HepG2 (cell line): ENCODE data around the gene SLC13A5. TPM values are rescaled to one million over a fixed set of nuclear protein-coding genes. Genes with fewer than 3 reads are reported as not detected.

Experiments
- ATAC-seq: fragments of 200-7000 bp; cut with Tn5 transposase; 3 replicates; pipeline ENCODE4 v1.9.1; 2020; ENCODE audit warnings: mild to moderate bottlenecking, moderate library complexity
- BruUV-seq: library from RNA; stranded (reverse); fragments of 400-500 nt; replicated peaks from 2 replicates; lab custom pipeline; 2021; lab: Mats Ljungman, UMichigan
- CTCF ChIA-PET: fragments of 300-600 bp; formaldehyde crosslinking; extraction: SDS; loops from one replicate; lab custom pipeline; 2021; ENCODE audit warnings: low total read pairs, inconsistent platforms, low intra/inter-chr PET ratio; lab: Yijun Ruan, JAX
- POLR2A ChIA-PET: fragments of 350-600 bp; sonication (Branson Sonifier 250); formaldehyde crosslinking; loops from one replicate; lab custom pipeline; 2020; ENCODE audit warnings: antibody characterized with exemption, inconsistent platforms; lab: Yijun Ruan, JAX
- DNase-seq: peaks from one replicate; pipeline ENCODE4 v3.0.0-alpha.2; 2015; ENCODE audit warnings: low spot score
- FAIRE-seq: peaks from 3 replicates; lab custom pipeline; 2011; peaks lifted over from hg19 to GRCh38; lab: Jason Lieb, UNC
- H2AFZ ChIP-seq: one replicate; pipeline ENCODE4 v1.6.1; 2011; ENCODE audit warnings: low read length, inconsistent platforms
- H3K27ac ChIP-seq: fragments of 300-600 bp; 3 replicates; pipeline ENCODE4 v1.8.0; 2011; ENCODE audit warnings: mixed run types, mild to moderate bottlenecking, mixed read lengths, low read length, inconsistent platforms; ENCODE audit not compliant: insufficient read depth; ENCODE audit errors: extremely low read length
- H3K27me3 ChIP-seq, 2 experiments: fragments of 200-600 bp in 1 of 2; 2 replicates in 1 of 2; 3 replicates in 1 of 2; pipeline versions ENCODE4 v1.6.0 to v1.8.0; 2011; ENCODE audit warnings: low read length in 2 of 2, mild to moderate bottlenecking in 2 of 2, moderate library complexity in 2 of 2, inconsistent platforms in 1 of 2; ENCODE audit not compliant: insufficient read depth in 2 of 2, control insufficient read depth in 1 of 2
- H3K36me3 ChIP-seq, 2 experiments: fragments of 200-600 bp in 1 of 2; replicated peaks in 1 of 2; 2 replicates in 1 of 2; 3 replicates in 1 of 2; pipeline versions ENCODE4 v1.5.1 to v1.8.0; 2011; ENCODE audit warnings: low read length in 2 of 2, inconsistent platforms in 1 of 2; ENCODE audit not compliant: insufficient read depth in 2 of 2, control insufficient read depth in 1 of 2
- H3K4me1 ChIP-seq: 2 replicates; pipeline ENCODE4 v1.5.1; 2012; ENCODE audit warnings: low read length, inconsistent platforms; ENCODE audit not compliant: insufficient read depth
- H3K4me2 ChIP-seq: 2 replicates; pipeline ENCODE4 v1.6.0; 2011; ENCODE audit warnings: low read depth, low read length, inconsistent platforms
- H3K4me3 ChIP-seq, 3 experiments: fragments of 200-600 bp in 1 of 3; sonication (generic), shearing (Covaris generic) in 1 of 3; replicated peaks in 1 of 3; 2 replicates each; pipeline ENCODE4 v1.5.1; 2011 to 2016; ENCODE audit warnings: low read length in 3 of 3, inconsistent platforms in 2 of 3, low read depth in 2 of 3, mild to moderate bottlenecking in 2 of 3, control low read depth in 1 of 3, mixed read lengths in 1 of 3; ENCODE audit not compliant: insufficient read depth in 1 of 3
- H3K79me2 ChIP-seq: one replicate; pipeline ENCODE4 v1.6.1; 2011; ENCODE audit warnings: low read length, inconsistent platforms; ENCODE audit not compliant: insufficient read depth
- H3K9ac ChIP-seq: 2 replicates; pipeline ENCODE4 v1.6.0; 2011; ENCODE audit warnings: mild to moderate bottlenecking, low read depth, low read length, inconsistent platforms; ENCODE audit not compliant: insufficient read depth
- H3K9me3 ChIP-seq: 2 replicates; pipeline ENCODE4 v1.5.1; 2012; ENCODE audit warnings: mild to moderate bottlenecking, low read length
- H4K20me1 ChIP-seq: 2 replicates; pipeline ENCODE4 v1.6.0; 2011; ENCODE audit warnings: inconsistent platforms, mild to moderate bottlenecking, low read length, moderate library complexity; ENCODE audit not compliant: insufficient read depth
- AGO2 ChIP-seq: fragments of 200-400 bp; formaldehyde crosslinking; optimal IDR thresholded peaks from 2 replicates; pipeline ENCODE3; 2017; ENCODE audit warnings: mild to moderate bottlenecking, low read depth, low read length, moderate library complexity
- BCL6 ChIP-seq: IDR thresholded peaks from 2 replicates; pipeline ENCODE4 v1.6.1; 2016; ENCODE audit warnings: missing genetic modification reagents, missing compliant biosample characterization
- BORCS8-MEF2B ChIP-seq: sonication (generic); formaldehyde crosslinking; IDR thresholded peaks from 2 replicates; pipeline ENCODE4 v1.8.0; 2022; ENCODE audit warnings: mild to moderate bottlenecking, missing genetic modification reagents
- CEBPB ChIP-seq: IDR thresholded peaks from 2 replicates; pipeline ENCODE4 v1.6.1; 2011; ENCODE audit warnings: low read depth, low read length, improper control_type of control experiment, borderline replicate concordance
- HOXA3 ChIP-seq: sonication (generic); formaldehyde crosslinking; IDR thresholded peaks from 2 replicates; pipeline ENCODE4 v1.5.0; 2020; ENCODE audit warnings: missing genetic modification reagents
- MTF1 ChIP-seq: sonication (generic); formaldehyde crosslinking; IDR thresholded peaks from 2 replicates; pipeline ENCODE4 v1.5.0; 2020; ENCODE audit warnings: missing genetic modification reagents
- NFKB2 ChIP-seq: sonication (generic); formaldehyde crosslinking; IDR thresholded peaks from 2 replicates; pipeline ENCODE4 v1.4.0; 2020; ENCODE audit warnings: missing genetic modification reagents, borderline replicate concordance
- RBFOX2 ChIP-seq: fragments of 200-400 bp; formaldehyde crosslinking; IDR thresholded peaks from 2 replicates; pipeline ENCODE4 v1.6.1; 2017; ENCODE audit warnings: low read depth, mild to moderate bottlenecking, low read length
- RXRB ChIP-seq: IDR thresholded peaks from 2 replicates; pipeline ENCODE4 v1.6.1; 2016; ENCODE audit warnings: borderline replicate concordance, missing genetic modification reagents, missing compliant biosample characterization
- TSC22D2 ChIP-seq: sonication (generic); formaldehyde crosslinking; IDR thresholded peaks from 2 replicates; pipeline ENCODE4 v1.5.1; 2020; ENCODE audit warnings: missing genetic modification reagents, mild to moderate bottlenecking, borderline replicate concordance
- ZBTB7A ChIP-seq: sonication (generic); formaldehyde crosslinking; IDR thresholded peaks from 2 replicates; pipeline ENCODE4 v1.8.0; 2022; ENCODE audit warnings: mild to moderate bottlenecking, missing genetic modification reagents
- ZFP41 ChIP-seq: sonication (generic); formaldehyde crosslinking; IDR thresholded peaks from 2 replicates; pipeline ENCODE4 v1.4.0; 2020; ENCODE audit warnings: mild to moderate bottlenecking, missing genetic modification reagents, borderline replicate concordance
- ZNF121 ChIP-seq: sonication (generic); formaldehyde crosslinking; IDR thresholded peaks from 2 replicates; pipeline ENCODE4 v1.5.0; 2020; ENCODE audit warnings: mild to moderate bottlenecking, missing genetic modification reagents
- ZNF619 ChIP-seq: sonication (generic); formaldehyde crosslinking; IDR thresholded peaks from 2 replicates; pipeline ENCODE4 v1.4.0; 2020; ENCODE audit warnings: mild to moderate bottlenecking, missing genetic modification reagents
- ZNF83 ChIP-seq: sonication (generic); formaldehyde crosslinking; IDR thresholded peaks from 2 replicates; pipeline ENCODE4 v1.4.0; 2020; ENCODE audit warnings: missing genetic modification reagents, mild to moderate bottlenecking, borderline replicate concordance
- WGBS: methylation state at CpG from one replicate; pipeline ENCODE4 v1.1.6; 2017; ENCODE audit warnings: low lambda C conversion rate; 5-methylcytosine and 5-hydroxymethylcytosine counted together
- in situ Hi-C: cut with HindIII; loops from 2 replicates; pipeline ENCODE4 v1.10.0; 2017; ENCODE audit warnings: low pct_unique_long_range_greater_than_20kb; ENCODE audit not compliant: extremely low pct_ligation_motif_present
- intact Hi-C: fragments of 100-400 bp; cut with micrococcal nuclease; formaldehyde crosslinking; loops from one replicate; pipeline ENCODE4 v1.10.0; 2022; ENCODE audit not compliant: unreplicated experiment
- polyA plus RNA-seq, 8 experiments: library from polyadenylated mRNA; depleted of rRNA in 3 of 8; stranded (reverse) in 7 of 8; unstranded in 1 of 8; fragments of >200 nt; fragmentation: Illumina TruSeq in 4 of 8; extraction: Trizol in 4 of 8; gene quantifications; 2 replicates each; pipeline versions ENCODE4 v1.2.1 to v1.2.3, GENCODE V29; 2011 to 2016; ENCODE audit warnings: low read depth in 4 of 8, missing spikeins in 1 of 8, mixed read lengths in 1 of 8; ENCODE audit not compliant: insufficient read depth in 1 of 8
- total RNA-seq, 5 experiments: library from RNA; depleted of rRNA; stranded (reverse); fragments of >200 nt; fragmentation: Illumina TruSeq; extraction: Trizol; gene quantifications; 2 replicates each; pipeline ENCODE4 v1.2.3, GENCODE V29; 2016; ENCODE audit warnings: low read depth in 1 of 5
- TF ChIP-seq, protein P1 (sequence below): sonication (generic); formaldehyde crosslinking; IDR thresholded peaks from 2 replicates; pipeline ENCODE4 v1.5.0; 2020; ENCODE audit warnings: mild to moderate bottlenecking, missing genetic modification reagents, moderate library complexity
- TF ChIP-seq, protein P2 (sequence below): sonication (generic); formaldehyde crosslinking; IDR thresholded peaks from 2 replicates; pipeline ENCODE4 v1.8.1; 2023; ENCODE audit warnings: mild to moderate bottlenecking, missing genetic modification reagents, borderline replicate concordance
- TF ChIP-seq, protein P3 (sequence below): sonication (generic); formaldehyde crosslinking; IDR thresholded peaks from 2 replicates; pipeline ENCODE4 v1.5.0; 2020; ENCODE audit warnings: missing genetic modification reagents
- TF ChIP-seq, protein P4 (sequence below): sonication (generic); formaldehyde crosslinking; IDR thresholded peaks from 2 replicates; pipeline ENCODE4 v1.4.0; 2020; ENCODE audit warnings: missing genetic modification reagents

The SLC13A5 gene
- total and polyA plus RNA-seq, 2 of the 13 experiments (the other 11 are each of a cell fraction or from before 2014, with no cell fraction given) = 42.8 to 310 TPM

DNA sequence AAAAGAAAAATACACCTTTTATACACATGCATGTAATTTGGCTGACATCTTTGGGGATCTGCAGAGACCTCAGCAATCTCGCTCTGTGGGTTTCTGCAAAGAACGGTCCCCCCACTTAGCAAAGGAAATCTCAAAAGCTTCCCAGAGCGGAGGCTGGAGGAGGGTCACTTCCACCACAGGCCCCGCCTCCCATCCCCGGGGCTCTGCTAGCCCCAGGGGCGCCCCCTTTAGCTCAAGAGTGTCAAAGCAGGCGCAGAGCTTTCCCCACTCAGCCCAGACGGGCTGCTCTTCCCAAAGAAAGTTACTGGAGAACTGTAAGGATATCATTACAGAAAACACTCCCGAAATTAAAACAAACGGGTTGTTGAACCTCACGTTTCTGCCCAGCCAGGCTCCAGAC is 11.4 kb downstream of the SLC13A5 start (continued):
- TF ChIP-seq, protein P1, sequence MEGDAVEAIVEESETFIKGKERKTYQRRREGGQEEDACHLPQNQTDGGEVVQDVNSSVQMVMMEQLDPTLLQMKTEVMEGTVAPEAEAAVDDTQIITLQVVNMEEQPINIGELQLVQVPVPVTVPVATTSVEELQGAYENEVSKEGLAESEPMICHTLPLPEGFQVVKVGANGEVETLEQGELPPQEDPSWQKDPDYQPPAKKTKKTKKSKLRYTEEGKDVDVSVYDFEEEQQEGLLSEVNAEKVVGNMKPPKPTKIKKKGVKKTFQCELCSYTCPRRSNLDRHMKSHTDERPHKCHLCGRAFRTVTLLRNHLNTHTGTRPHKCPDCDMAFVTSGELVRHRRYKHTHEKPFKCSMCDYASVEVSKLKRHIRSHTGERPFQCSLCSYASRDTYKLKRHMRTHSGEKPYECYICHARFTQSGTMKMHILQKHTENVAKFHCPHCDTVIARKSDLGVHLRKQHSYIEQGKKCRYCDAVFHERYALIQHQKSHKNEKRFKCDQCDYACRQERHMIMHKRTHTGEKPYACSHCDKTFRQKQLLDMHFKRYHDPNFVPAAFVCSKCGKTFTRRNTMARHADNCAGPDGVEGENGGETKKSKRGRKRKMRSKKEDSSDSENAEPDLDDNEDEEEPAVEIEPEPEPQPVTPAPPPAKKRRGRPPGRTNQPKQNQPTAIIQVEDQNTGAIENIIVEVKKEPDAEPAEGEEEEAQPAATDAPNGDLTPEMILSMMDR (CRISPR knock-in tag) = peak; percentile 64
- no peak for TF ChIP-seq ZBTB7A (CRISPR knock-in tag)
- TF ChIP-seq RXRB = 0 out of 2 replicates have a peak, but pooled peaks have one; percentile 11
- TF ChIP-seq MTF1 = no peak

DNA sequence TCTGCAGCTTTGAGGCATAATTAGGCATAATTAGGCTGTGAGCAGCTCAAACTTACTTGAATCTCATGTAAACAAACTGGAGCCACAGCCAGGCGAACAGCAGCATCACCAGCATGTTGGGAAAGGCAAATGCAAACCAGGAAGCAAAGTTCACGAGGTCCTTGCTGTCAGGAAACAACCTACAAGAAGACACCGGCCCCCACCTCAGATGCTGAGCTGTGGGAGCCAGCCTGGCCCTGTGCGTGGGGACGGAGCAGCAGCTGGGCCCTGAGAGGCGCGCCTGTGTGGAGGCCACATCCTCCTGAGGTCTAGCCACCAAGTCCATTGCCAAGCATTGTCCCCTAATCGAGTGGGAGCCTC is 12.2 kb downstream of the SLC13A5 start:
- in situ Hi-C loops = no loop called here
- CTCF ChIA-PET = interaction anchor here (2.0 to 2.9 kb wide), 2 partner anchors 12 to 35 kb away, joined by 11 to 14 read pairs; partner anchors contain the start of gene SLC13A5
- ATAC-seq (peak; percentile 1; the same call in 2 of the 3 replicates), FAIRE-seq (no peak), DNase-seq (peak; percentile 59)
- intact Hi-C loops = loop anchor here (1.0 to 2.0 kb wide), 3 partner anchors 11 to 35 kb away; no protein-coding TSS in a partner anchor
- Histone ChIP-seq H4K20me1 (no peaks in the 10 kb centered on the region), H2AFZ (no peak overlapping the region), H3K79me2 (no peaks in the 10 kb centered on the region), H3K9ac (peak overlapping the region; percentile 68), H3K4me1 (peaks cover 79% of the 10 kb centered on the region), H3K4me3 (peak overlapping the region in 1 of 3 experiments; percentile 41; a peak in 2 of 6 replicates), H3K36me3 (peaks cover 28 to 39% of the 10 kb centered on the region in 2 experiments), H3K9me3 (no peaks in the 10 kb centered on the region), H3K27ac (peak overlapping the region; percentile 97), H3K27me3 (no peaks in the 10 kb centered on the region), H3K4me2 (peak overlapping the region; percentile 70)
- POLR2A ChIA-PET = interaction anchor here (1.3 to 11.0 kb wide), 18 partner anchors 7 to 414 kb away, joined by 3 to 419 read pairs (median 6); partner anchors contain the start of genes ASGR2, C17orf100, MED31 and RNASEK
- TSS peak; percentile 81 for BruUV-seq
- 15% methylated on average over 7 of the region's 8 CpGs for WGBS
- TF ChIP-seq ZNF619 (CRISPR knock-in tag) (0 out of 2 replicates have a peak, but pooled peaks have one; percentile 25), CEBPB (0 out of 2 replicates have a peak, but pooled peaks have one; percentile 2), RBFOX2 (peak; percentile 64), BORCS8-MEF2B (CRISPR knock-in tag) (peak; percentile 49; the same call in 1 of the 2 replicates), ZNF121 (CRISPR knock-in tag) (0 out of 2 replicates have a peak, but pooled peaks have one; percentile 11), BCL6 (CRISPR knock-in tag) (peak; percentile 40; the same call in 1 of the 2 replicates), TSC22D2 (0 out of 2 replicates have a peak, but pooled peaks have one; percentile 60), ZFP41 (CRISPR knock-in tag) (peak; percentile 68; the same call in 1 of the 2 replicates), AGO2 (peak; percentile 48), NFKB2 (peak; percentile 44; the same call in 1 of the 2 replicates), ZNF83 (CRISPR knock-in tag) (0 out of 2 replicates have a peak, but pooled peaks have one; percentile 25), HOXA3 (CRISPR knock-in tag) (peak; percentile 39; the same call in 1 of the 2 replicates)
- TF ChIP-seq, protein P2, sequence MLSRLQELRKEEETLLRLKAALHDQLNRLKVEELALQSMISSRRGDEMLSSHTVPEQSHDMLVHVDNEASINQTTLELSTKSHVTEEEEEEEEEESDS (CRISPR knock-in tag) = no peak; the same call in 1 of the 2 replicates
- TF ChIP-seq, protein P3, sequence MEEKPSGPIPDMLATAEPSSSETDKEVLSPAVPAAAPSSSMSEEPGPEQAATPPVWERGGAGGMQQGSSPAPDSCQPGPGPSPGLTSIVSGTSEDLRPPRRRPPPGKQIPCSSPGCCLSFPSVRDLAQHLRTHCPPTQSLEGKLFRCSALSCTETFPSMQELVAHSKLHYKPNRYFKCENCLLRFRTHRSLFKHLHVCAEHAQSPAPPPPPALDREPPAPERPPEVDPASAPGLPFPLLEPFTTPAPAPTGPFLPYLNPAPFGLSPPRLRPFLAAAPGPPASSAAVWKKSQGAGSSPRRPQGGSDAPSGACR (CRISPR knock-in tag) = 0 out of 2 replicates have a peak, but pooled peaks have one; percentile 10
- TF ChIP-seq, protein P4, sequence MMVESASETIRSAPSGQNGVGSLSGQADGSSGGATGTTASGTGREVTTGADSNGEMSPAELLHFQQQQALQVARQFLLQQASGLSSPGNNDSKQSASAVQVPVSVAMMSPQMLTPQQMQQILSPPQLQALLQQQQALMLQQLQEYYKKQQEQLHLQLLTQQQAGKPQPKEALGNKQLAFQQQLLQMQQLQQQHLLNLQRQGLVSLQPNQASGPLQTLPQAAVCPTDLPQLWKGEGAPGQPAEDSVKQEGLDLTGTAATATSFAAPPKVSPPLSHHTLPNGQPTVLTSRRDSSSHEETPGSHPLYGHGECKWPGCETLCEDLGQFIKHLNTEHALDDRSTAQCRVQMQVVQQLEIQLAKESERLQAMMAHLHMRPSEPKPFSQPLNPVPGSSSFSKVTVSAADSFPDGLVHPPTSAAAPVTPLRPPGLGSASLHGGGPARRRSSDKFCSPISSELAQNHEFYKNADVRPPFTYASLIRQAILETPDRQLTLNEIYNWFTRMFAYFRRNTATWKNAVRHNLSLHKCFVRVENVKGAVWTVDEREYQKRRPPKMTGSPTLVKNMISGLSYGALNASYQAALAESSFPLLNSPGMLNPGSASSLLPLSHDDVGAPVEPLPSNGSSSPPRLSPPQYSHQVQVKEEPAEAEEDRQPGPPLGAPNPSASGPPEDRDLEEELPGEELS (CRISPR knock-in tag) = peak; percentile 48; the same call in 1 of the 2 replicates
